Tibial artery (tissue), 4 donors: Measurements from ENCODE around the gene STRA6.

ENCODE experiments used
- DNase-seq, 2 donors: peaks; one replicate each; pipeline ENCODE4 v3.0.0-alpha.2; 2019
- H3K27ac ChIP-seq, 2 donors: fragments of 200-600 bp; sonication (generic) in 1 of 2; 1 replicate in 1 of 2; 2 replicates in 1 of 2; pipeline ENCODE4 v1.5.1; 2018 to 2019; ENCODE audit warnings: mild to moderate bottlenecking in 1 of 2
- H3K27me3 ChIP-seq, 2 donors: fragments of 200-600 bp; sonication (generic) in 1 of 2; one replicate each; pipeline versions ENCODE4 v1.5.1 to v1.6.0; 2016 to 2019
- H3K36me3 ChIP-seq, 3 donors: fragments of 200-600 bp; sonication (generic) in 2 of 3; one replicate each; pipeline ENCODE4 v1.5.1; 2016 to 2019; ENCODE audit warnings: mild to moderate bottlenecking in 2 of 3
- H3K4me1 ChIP-seq, 4 donors: fragments of 200-600 bp; sonication (generic) in 2 of 4; 1 replicate in 3 of 4; 2 replicates in 1 of 4; pipeline ENCODE4 v1.5.1; 2016 to 2019
- H3K4me3 ChIP-seq, 2 donors: fragments of 200-600 bp; sonication (generic) in 1 of 2; 1 replicate in 1 of 2; 2 replicates in 1 of 2; pipeline ENCODE4 v1.5.1; 2018 to 2019; ENCODE audit warnings: mild to moderate bottlenecking in 2 of 2
- H3K9me3 ChIP-seq, 3 donors: fragments of 200-600 bp; sonication (generic) in 1 of 3; one replicate each; pipeline ENCODE4 v1.5.1; 2016 to 2019
- CTCF ChIP-seq, 2 experiments: fragments of 200-600 bp in 1 of 2; fragments of 450-650 bp in 1 of 2; IDR thresholded peaks; one replicate each; pipeline ENCODE4 v1.5.1; 2017 to 2019; ENCODE audit warnings: antibody characterized with exemption in 2 of 2, mild to moderate bottlenecking in 1 of 2, moderate library complexity in 1 of 2
- intact Hi-C: fragments of 100-400 bp; cut with DNase I; formaldehyde crosslinking; loops from one replicate; pipeline ENCODE4 v1.15.0; 2023; ENCODE audit warnings: low total_unique reads

Gene STRA6

DNA sequence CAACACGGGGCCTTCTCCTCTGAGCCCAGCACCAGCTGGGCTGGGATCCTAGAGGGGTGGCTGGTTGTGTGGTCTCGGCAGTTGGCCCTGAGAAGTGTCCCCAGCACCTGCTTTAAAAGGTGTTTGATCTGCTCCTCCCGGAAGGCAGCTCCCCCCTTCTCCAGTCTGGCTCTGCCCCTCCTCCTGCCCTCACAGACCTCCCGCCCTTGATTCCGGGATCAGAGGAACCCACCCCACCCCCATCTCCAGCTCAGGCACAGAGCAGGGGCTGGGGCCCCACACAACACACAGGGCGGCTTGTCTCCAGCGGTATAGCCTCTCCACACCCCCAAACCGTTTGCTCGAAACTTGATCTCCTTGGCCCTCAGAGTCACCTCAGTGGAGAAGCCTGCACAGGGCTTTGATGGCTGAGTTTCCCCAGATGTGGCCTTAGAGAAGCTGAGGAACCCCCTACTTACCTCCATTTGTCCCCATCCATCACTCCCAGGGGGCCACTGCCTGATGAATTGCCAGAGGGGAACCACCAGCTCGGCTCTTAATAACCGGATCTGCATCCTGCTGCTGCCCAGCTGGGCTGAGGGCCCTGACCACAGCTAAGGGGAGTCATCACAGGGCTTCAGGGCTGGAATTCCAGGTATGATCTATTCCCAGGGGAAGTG lies 6.4 kb upstream of the STRA6 start:
- H3K27me3 ChIP-seq = no peaks in the 10 kb centered on the region
- intact Hi-C loops = no loop called here
- no peaks in the 10 kb centered on the region for H3K36me3 ChIP-seq
- no peak for TF ChIP-seq CTCF (IDR thresholded peaks at IDR 0.05)
- no peak for DNase-seq
- H3K9me3 ChIP-seq = no peaks in the 10 kb centered on the region
- H3K27ac ChIP-seq = no peak overlapping the region
- H3K4me3 ChIP-seq = no peak overlapping the region
- peaks cover 0 to 23% (median 13%) of the 10 kb centered on the region in 4 donors for H3K4me1 ChIP-seq

- no peak overlapping the region for H3K4me3 ChIP-seq
- intact Hi-C loops = no loop called here
- no peaks in the 10 kb centered on the region for H3K27me3 ChIP-seq
- no peak for DNase-seq
- peaks cover 0 to 28% (median 19%) of the 10 kb centered on the region in 4 donors for H3K4me1 ChIP-seq
- no peak for TF ChIP-seq CTCF (IDR thresholded peaks at IDR 0.05)
- no peaks in the 10 kb centered on the region for H3K36me3 ChIP-seq
- no peak overlapping the region for H3K27ac ChIP-seq
- H3K9me3 ChIP-seq = no peaks in the 10 kb centered on the region
These were observed 5.9 kb upstream of the STRA6 start for GRCh38 chr15:74208496-74208895.

GRCh38 chr15:74207652-74208440 lies 5.3 kb upstream of the STRA6 start:
- H3K9me3 ChIP-seq = no peaks in the 10 kb centered on the region
- peaks cover 0 to 33% (median 19%) of the 10 kb centered on the region in 4 donors for H3K4me1 ChIP-seq
- H3K27me3 ChIP-seq = no peaks in the 10 kb centered on the region
- H3K4me3 ChIP-seq = no peak overlapping the region
- H3K36me3 ChIP-seq = no peaks in the 10 kb centered on the region
- TF ChIP-seq CTCF (IDR thresholded peaks at IDR 0.05) = no peak
- DNase-seq = no peak
- H3K27ac ChIP-seq = no peak overlapping the region
- intact Hi-C loops = no loop called here

GRCh38 chr15:74206801-74207281 lies 4.3 kb upstream of the STRA6 start:
- TF ChIP-seq CTCF (IDR thresholded peaks at IDR 0.05) = no peak
- Histone ChIP-seq H3K9me3 (no peaks in the 10 kb centered on the region), H3K27me3 (no peaks in the 10 kb centered on the region), H3K4me3 (no peak overlapping the region), H3K36me3 (no peaks in the 10 kb centered on the region), H3K27ac (no peak overlapping the region), H3K4me1 (peaks cover 0 to 42% (median 22%) of the 10 kb centered on the region in 4 donors)
- DNase-seq = no peak
- intact Hi-C loops = no loop called here

GRCh38 chr15:74205582-74205947 lies 3.0 kb upstream of the STRA6 start:
- no peak overlapping the region for H3K4me3 ChIP-seq
- no peak overlapping the region for H3K27ac ChIP-seq
- TF ChIP-seq CTCF (IDR thresholded peaks at IDR 0.05) = no peak
- no peaks in the 10 kb centered on the region for H3K27me3 ChIP-seq
- DNase-seq = no peak
- no peaks in the 10 kb centered on the region for H3K9me3 ChIP-seq
- intact Hi-C loops = no loop called here
- no peaks in the 10 kb centered on the region for H3K36me3 ChIP-seq
- H3K4me1 ChIP-seq = peaks cover 0 to 54% (median 33%) of the 10 kb centered on the region in 4 donors
